ENCODE results near the gene PLXDC2.

DNA sequence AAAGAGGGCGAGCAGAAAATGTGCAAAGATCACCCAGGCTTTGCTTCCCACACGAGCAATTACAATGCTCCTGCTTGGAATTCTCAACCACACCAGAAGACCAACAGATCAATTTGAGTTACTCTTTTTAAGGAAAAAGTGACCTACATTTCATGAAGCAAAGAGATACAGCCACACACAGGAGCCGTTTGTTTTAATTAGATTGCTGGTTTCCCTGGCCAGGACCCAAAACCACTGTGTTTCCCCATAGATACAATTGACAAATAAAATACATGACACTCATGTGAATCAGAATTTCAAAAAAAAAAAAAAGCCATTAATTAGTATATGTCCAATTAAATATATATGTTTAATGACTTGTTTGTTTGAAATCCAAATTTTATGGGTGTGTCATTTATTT, 458.3 kb downstream of the PLXDC2 start:
- TF ChIP-seq, protein P1, sequence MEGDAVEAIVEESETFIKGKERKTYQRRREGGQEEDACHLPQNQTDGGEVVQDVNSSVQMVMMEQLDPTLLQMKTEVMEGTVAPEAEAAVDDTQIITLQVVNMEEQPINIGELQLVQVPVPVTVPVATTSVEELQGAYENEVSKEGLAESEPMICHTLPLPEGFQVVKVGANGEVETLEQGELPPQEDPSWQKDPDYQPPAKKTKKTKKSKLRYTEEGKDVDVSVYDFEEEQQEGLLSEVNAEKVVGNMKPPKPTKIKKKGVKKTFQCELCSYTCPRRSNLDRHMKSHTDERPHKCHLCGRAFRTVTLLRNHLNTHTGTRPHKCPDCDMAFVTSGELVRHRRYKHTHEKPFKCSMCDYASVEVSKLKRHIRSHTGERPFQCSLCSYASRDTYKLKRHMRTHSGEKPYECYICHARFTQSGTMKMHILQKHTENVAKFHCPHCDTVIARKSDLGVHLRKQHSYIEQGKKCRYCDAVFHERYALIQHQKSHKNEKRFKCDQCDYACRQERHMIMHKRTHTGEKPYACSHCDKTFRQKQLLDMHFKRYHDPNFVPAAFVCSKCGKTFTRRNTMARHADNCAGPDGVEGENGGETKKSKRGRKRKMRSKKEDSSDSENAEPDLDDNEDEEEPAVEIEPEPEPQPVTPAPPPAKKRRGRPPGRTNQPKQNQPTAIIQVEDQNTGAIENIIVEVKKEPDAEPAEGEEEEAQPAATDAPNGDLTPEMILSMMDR (IDR thresholded peaks at IDR 0.05) = no peak
- no peak for TF ChIP-seq EZH2 (IDR thresholded peaks at IDR 0.05; ENCODE audit: borderline replicate concordance, insufficient read depth, low read depth, low read length, poor library complexity, severe bottlenecking)

Data from B cell (primary cell).